Ecto neural progenitor cell (in vitro differentiated cells): ENCODE measurements around the gene CANT1.
"Not testable (repeated sequence)": the region's sequence is repeated elsewhere in the genome, so short reads cannot be mapped to it uniquely, and the experiment has no call there.

Source experiments
- DNase-seq: peaks from one replicate; pipeline ENCODE4 v3.0.0-alpha.2; 2018; ENCODE audit warnings: low spot score

Gene CANT1

DNA sequence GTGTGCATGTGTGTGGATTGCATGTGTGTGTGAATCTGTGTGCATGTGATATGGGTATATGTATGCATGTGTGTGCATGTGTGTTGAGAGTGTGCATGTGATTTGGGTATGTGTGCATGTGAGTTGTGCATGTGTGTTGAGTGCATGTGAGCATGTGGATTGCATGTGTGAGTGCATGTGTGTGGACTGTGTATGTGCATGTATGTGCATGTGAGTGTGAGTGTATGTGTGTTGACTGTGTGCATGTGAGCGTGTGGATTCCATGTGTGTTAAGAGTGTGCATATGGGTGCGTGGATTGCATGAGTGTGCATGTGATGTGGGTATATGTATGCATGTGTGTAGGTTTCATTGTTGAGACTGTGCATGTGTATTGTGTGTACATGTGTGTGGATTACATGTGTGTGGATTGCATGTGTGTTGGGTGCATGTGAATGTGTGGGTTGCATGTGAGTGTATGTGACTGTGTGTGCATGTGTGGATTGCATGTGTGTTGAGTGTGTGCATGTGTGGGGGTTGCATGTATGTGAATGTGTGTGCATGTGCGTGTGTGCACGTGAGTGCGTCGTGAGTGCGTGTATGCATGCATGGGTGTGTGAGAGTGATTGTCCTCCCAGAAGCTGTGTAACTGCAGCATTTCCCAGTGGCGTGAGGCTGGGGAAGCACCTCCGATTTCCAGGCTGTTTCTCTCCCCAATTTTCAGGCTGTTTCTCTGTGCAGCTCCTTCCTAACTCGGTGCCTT, 33.8 kb upstream of the CANT1 start:
- DNase-seq = no peak

DNA sequence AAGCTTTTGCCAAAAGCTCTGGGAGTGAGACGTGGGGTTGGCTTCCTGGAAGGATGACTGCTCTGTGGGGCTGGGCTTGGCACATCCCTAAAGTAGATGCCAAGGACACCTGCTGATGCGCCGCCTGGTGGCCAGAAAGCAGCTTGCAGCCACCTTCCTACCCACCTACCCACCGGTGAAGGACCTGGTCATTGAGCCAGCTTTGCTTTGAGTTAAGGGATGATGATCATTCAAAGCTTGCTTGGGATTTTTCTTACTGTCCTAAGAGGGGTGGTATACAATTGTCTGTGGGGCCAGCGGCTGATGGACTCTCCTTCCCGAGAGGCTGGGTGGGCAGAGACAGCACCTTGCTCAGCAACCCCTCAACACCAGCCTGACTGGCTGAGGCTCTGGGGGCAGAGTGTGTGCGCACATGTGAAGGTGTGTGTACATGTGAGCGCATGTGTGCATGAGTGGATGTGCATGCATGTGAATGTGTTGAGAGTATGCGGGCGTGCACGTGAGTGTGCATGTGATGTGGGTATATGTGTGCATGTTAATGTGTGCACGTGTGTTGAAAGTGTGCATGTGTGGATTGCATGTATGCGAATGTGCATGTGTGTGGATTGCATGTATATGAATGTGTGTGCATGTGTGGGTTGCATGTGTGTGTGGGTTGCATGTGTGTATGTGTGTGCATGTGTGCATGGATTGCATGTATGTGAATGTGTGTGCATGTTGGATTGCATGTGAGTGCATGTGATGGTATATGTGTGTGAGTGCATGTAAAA, 33.0 kb upstream of the CANT1 start:
- DNase-seq = peak; percentile 77

DNA sequence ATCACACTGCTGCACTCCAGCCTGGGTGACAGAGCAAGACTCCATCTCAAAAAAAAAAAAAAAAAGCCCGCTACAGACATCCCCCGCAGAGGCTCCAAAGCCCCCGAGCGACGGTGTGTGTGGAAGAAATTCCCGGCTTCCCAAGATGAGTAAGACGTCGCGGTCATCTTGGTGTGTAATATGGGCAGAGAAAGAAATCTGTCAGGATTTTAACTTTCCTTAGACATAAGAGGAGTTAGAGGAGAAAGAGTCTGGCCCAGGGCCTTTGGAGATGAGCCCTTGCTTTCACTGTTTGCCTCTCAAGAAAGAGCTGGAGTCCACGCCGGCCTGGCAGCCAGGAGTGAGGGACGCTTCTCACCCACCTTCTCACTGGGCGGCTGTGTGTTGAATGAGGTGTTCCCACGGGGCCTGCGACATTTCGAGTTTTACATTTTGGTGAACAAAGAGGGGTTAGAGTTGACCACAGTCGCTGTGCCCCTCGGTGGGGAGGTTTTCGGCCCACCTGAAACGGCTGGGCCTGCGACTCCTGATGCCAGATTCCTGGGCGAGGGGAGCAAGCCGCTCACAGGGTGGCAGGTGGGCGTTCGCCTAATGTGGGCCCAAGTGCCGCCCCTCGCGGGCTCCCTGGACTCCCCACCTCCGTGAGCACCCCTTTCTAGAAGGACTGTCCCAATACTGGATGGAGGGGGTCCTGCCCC, 32.3 kb upstream of the CANT1 start:
- DNase-seq = no peak

DNA sequence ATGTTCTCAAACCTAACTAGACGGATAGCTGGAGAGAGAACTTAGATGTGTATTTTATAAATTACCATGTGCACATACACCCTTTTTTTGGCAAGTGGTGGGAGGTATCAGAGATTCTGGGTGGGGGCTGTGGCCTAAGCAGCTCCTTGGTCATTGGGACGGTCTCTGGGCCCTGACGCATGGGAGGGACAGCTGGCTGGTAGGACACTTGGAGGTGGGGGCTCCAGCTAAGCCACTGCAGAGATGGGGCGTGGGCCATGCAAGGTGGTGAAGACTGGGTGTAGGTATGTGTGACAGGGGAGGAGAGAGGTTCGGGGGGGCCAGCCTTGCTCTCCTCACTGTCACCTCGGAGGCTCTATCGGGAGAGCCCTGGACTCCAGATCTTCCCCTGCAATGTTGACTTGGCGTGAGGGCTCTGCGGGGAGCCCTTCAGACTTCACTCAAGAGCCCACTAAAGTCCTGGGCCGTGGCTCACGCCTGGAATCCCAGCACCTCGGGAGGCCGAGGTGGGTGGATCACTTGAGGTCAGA, 31.5 kb upstream of the CANT1 start:
- DNase-seq = no peak

DNA sequence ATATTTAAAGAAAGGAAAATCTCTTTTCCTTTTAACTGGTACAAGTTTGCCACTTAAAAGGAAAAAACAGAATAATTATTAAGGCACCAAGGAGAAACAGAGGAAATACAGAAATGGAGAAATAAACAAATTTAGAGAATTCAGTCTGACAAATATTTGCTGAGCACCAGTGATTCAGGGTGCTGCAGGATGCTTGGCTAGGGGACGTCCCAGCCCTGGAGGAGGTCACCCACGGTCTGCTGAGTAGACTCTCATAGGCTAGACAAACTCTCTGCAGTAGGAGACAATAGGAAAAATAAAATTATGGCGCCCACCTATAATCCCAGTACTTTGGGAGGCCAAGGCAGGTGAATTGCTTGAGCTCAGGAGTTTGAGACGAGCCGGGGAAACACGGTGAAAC, 30.3 kb upstream of the CANT1 start:
- DNase-seq = no peak

DNA sequence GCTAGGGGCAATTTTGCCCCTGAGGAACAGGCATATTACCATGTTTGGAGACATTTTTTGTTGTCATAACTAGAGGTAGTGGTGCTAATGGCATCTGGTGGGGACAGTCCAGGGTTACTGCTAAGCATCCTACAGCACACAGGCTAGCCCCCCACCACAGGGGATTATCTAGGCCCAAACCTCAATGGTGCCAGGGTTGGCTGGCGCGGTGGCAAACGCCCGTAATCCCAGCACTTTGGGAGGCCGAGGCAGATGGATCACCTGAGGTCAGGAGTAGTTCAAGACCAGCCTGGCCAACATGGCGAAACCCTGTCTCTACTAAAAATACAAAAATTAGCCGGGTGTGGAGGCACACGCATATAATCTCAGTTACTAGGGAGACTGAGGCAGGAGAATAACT, 29.6 kb upstream of the CANT1 start:
- DNase-seq = no peak

DNA sequence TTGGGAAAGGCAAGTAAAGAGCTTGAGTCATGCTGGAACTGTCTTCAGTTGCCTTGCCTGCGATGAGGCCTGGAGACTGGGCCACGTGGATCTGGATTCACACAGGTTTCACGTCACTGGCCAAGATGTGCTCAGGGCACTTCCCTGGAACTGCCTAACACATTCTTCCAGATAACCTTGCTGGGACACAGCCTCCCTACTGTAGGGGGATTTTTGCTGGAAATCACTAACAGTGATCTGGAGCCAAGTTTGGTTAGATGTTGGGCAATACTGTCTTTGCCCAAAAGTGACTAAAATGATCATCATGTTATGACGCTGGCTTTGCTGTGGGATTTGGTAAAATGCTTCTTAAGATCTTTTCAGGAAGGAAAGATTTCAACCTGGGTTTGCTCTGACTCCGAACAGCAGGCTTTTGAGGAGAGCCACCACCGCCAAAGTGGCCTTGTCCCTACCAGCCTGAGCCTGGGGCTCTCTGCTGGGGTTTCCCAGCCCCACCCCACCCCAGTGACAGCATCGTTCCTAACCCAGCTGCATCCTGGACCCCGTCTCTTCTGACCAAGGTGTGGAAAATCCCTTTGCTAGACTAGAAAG, 29.1 kb upstream of the CANT1 start:
- DNase-seq = no peak

DNA sequence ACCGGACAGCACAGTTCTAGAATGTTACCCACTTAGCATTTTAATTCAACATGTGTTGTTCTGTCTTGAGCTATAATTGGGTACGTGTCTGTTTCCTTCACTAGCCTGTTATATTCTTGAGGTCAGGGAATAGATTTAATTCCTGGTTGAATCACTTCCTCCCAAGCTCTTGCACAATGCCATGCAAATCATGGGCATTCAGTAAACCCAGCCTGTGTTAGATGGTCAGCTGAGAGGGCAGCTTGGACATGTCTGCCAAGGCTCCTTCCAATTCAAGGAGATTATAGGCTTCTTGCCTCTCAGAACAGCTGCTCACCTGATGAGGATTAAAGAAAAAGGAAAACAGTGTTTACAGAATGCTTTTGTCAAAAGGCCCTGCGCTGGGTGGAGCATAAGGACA, 27.0 kb upstream of the CANT1 start:
- DNase-seq = no peak

DNA sequence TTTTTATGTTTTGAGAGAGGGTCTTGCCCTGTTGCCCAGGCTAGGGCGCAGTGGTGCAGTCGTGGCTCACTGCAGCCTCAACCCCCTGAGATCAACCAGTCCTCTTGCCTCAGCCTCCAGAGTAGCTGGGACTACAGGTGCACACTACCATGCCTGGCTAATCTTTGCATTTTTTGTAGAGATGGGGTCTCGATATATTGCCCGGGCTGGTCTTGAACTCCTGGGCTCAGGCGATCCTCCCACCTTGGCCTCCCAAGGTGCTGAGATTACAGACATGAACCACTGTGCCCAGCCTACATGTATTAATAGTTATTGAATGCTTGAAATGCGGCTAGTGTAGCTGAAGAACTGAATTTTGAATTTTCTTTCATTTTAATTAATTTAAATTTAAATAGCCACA, 26.6 kb upstream of the CANT1 start:
- no peak for DNase-seq

DNA sequence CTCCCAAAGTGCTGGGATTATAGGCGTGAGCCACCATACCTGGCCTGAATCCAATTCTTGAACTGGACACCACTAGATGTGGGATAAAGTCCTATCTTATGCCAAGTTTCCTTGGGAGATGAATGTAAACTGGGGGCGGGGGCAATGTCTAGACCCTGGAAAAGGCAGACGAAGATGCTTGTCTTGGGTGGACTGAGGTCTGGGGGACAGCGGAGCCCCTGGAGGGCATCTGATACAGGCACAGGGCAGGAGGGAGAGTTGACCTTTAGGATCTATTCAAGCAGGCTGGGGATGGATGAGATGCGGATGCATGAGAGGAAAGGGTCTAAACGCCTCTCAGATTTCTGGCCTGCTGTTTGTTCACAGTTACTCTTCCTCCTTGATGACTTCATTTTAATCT, 26.1 kb upstream of the CANT1 start:
- no peak for DNase-seq

DNA sequence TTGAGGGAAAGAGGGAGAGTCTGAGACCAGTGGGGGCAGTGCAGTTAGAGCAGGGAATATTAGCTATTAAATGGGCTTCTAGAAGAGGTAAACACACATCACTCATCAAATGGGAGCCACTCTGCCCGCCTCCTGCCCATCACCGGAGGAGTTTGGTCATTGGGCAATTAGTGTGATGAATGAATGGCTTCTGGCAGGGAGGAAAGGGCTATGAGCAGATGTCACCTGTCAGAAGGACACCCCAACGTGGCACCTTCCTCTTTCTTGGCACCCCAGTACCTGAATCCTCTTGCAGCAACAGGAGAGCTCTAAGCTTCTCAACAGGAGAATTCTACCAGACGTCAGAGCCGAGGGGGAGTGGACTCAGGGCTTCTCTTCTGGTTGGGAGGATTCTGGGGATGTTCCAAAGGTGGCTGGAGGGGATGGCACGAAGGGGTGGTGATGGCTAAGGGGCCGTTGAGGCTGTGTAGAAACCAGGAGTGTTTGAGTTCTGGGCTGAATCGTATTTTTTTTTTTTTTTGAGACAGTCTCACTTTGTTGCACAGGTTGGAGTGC, 25.4 kb upstream of the CANT1 start:
- no peak for DNase-seq

DNA sequence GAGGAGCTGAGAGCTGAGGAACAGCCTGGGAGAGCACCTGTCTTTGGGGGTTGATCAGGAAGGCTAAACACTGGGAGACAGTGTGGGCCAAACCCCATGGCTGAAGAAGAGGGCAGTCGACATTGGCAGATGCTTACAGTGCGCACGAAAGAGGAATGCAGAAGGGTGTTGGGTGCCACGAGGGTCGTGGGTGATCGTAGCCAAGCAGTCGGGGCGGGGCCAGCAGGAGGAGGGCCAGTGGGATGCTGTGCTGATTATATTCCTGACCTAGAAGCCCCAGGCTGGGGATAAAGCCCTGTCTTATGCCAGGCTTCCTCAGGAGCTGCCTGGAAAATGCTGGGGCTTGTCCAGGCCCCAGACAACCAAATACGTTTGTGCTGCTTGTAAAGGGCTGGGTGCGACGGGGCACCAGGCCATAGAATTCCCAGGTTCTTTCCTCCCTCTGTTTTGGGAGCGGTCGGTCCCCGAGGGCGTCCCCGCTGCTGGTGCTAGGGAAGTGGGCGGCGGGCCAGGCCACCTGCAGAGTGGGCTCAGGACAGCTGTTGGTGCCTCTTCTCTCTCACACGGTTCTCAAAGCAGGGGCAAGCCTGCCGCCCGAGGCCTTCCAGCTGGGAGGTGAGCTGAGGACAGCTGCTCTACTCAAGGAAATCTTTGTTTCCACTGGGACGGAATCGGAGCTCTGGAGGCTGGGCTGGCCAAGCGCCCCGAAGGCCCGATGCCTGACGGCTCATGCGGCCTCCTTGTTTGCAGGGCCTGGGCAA, 24.4 kb upstream of the CANT1 start:
- peak; percentile 79 for DNase-seq

DNA sequence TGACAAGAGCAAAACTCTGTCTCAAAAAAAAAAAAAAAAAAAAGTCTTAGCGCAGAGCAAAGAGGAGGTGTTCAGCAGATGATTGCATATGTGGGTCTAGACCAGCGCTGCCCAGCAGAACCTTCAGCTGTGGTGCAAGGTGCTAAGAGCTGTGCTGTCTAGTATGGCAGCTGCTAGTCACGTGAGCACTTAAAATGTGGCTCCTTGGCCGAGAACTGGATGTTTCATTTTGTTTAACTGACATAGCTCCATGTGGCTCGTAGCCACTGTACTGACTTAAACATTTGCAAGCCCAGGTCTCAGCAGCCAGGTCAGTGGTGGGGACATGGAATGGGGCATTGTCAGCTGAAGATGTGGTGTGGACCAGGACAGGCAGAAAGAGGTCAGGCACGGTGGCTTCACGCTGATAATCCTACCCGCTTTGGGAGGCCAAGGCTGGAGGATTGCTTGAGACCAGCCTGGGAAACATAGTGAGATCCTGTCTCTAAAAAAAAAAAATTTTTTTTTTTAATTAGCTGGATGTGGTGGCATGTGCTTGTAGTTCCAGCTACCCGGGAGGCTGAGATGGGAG, 23.6 kb upstream of the CANT1 start:
- DNase-seq = no peak

DNA sequence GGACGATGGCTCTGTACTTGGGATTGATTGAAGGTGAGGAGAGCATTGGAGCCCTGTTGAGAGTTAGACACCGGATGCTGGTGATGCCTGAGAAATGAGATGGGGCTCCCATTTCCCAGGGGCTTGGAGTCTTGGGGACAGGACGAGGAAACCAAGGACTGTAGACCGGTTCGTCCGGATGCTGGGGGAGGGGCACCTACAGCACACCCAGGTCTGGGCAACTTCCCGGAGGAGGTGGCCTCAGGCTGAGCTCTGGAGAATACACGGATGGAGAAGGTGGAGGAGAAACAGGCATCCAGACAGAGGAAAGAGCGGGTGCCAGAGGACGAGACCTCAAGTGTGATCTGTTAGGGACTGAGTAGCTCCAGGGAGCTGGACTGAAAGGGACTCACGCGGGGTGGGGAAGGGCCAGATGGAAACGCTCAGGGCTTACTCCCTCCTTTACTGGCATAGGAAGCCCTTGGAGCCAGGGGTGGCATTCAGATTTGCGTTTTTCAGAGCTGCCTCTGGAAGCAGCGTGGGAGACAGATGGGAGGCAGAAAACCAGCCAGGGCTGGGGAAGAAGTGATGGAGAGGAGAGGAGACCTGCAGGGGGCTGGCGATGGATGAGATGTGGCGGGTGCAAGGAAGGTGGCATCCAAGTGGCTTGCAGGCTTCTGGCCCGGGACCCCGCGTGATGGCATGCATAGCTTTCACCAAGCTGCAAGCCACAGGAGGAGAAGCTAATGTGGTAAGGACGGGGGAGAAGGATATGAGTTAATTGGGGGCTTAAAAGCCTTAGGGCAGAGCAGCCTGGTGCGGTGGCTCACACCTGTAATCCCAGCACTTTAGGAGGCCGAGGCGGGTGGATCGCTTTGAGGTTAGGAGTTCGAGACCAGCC, 22.7 kb upstream of the CANT1 start:
- DNase-seq = no peak

DNA sequence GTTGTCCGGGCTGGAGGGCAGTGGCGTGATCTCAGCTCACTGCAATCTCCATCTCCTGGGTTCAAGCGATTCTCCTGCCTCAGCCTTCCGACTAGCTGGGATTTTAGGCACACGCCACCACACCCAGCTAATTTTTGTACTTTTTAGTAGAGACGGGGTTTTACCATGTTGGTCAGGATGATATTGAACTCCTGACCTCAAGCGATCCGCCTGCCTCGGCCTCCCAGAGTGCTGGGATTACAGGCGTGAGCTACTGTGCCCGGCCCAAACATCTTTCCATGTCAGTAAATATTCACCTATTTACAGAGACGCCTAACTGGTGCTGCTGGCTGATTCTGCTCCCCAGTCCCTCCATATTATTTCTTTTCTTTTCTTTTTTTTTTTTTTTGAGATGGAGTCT, 21.1 kb upstream of the CANT1 start:
- DNase-seq = not testable (repeated sequence)

DNA sequence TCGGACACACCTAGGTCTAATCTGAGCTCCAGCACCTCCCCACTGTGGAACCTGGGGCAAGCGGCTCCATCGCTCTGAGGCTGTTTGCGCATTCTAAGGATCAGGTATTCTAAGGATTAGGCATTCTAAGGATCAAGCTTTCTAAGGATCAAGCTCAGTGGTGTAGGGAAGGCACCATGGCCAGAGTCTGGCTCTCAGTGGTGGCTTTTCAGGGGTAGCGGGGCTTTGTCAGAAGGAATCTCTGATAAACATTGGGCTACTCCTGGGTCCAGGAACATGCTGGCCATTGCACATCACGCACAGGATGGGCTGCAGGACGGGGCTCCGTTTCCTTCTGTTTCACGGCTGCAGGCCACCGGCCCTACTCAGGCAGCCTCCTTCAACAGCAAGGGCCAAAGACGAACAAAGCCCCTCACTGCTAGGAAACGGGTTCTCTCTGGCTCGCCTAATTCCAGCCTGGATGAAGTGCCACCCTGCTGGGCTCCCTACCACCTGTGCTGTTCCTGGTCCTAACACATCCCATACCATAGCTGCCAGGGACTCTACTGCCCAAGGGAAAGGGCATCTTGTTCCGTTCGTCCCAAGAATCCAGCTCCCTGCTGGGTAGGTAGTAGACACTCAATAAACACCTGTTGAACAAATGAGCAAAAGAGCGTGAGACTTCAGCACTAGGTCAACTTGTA, 19.9 kb upstream of the CANT1 start:
- no peak for DNase-seq

DNA sequence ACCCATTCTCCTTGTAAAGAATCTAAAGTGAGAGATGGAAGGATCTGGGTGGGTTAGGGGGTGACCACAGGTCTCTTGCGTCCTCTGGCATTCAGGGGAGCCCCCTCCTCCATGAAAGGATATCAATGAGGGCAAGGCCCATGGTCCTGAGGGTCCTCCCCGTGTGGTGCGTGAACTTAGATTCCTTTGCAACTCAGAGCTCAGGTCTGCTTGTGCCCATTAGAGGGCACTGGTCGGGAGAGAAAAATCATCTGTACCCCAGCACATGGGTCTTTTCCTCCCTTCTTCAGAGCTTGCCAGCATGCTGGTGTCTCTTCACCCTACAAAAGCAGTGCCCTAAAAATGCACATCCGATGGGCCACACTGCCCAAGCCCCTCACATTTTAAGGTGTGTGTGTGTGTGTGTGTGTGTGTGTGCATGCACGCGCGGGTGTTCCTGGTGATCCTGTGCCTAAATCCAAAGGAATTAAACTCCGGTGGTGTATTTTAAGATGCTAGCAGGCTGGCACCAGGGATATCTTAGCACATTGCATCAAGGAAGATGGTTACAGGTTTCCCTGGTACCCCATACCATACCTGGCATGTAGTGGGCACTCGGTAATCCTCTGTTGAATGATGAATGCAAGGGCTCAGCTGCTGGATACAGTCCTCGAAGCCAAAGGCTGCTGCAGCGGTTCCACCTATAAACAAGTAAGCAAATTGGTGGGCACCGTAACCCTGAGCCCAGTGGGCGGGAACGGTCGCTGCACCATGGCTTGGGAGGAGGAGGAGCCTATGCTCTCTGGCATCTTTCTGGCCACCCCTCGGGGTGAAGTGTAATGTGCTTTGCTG, 19.1 kb upstream of the CANT1 start:
- no peak for DNase-seq

DNA sequence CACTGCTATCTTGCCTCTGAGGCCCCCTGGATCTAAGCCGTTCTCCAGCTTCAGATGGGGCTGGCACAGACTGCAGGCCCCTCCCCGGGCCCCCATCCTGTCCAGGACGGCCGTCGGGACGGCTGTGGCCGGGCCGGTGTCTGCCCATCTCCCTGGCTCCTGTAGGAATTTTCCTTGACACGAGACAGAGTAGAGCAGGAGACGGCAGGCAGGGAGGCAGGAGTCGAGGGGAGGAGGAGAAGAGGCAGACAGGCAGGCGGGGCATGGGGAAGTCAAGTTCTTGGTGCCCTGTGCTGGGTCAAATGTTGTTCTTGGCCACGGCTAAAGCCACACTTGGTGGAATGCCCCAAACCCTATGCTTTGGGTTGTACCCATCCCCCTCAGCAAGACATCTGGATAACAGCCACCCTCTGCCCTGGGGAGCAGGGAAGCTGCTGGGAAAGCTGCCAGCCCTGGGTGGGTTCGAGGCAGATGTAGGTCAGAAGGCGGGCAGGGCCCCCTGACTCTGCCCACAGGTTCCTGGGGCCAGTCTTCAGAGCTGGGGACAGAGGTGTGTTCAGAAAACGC, 18.4 kb upstream of the CANT1 start:
- DNase-seq = no peak
